Neural progenitor cell (in vitro differentiated cells): ENCODE measurements around the gene ITPR1. TPM values are rescaled to one million over a fixed set of nuclear protein-coding genes. Genes with fewer than 3 reads are reported as not detected.

Experiments used
- DNase-seq: peaks from one replicate; pipeline ENCODE4 v3.0.0-alpha.2; 2016; ENCODE audit warnings: low spot score
- H2AFZ ChIP-seq: fragments of 200-600 bp; sonication (generic); replicated peaks from 2 replicates; pipeline ENCODE4 v1.6.1; 2016; ENCODE audit warnings: antibody characterized with exemption
- H3F3A ChIP-seq: fragments of 200-600 bp; sonication (generic); 2 replicates; pipeline ENCODE4 v1.6.1; 2016; ENCODE audit warnings: antibody characterized with exemption, low read depth
- H3K27ac ChIP-seq: fragments of 200-600 bp; sonication (generic); 2 replicates; pipeline ENCODE4 v1.5.1; 2016; ENCODE audit warnings: mild to moderate bottlenecking
- H3K27me3 ChIP-seq: fragments of 200-600 bp; sonication (generic); 2 replicates; pipeline ENCODE4 v1.6.1; 2016; ENCODE audit warnings: mild to moderate bottlenecking, moderate library complexity
- H3K36me3 ChIP-seq: fragments of 200-600 bp; sonication (generic); 2 replicates; pipeline ENCODE4 v1.5.1; 2016
- H3K4me1 ChIP-seq: fragments of 200-600 bp; sonication (generic); 2 replicates; pipeline ENCODE4 v1.6.1; 2016; ENCODE audit warnings: mixed run types
- H3K4me2 ChIP-seq: fragments of 200-600 bp; sonication (generic); 2 replicates; pipeline ENCODE4 v1.6.1; 2016
- H3K4me3 ChIP-seq: fragments of 200-600 bp; sonication (generic); 2 replicates; pipeline ENCODE4 v1.5.1; 2016
- H3K79me2 ChIP-seq: fragments of 200-600 bp; sonication (generic); 2 replicates; pipeline ENCODE4 v1.6.1; 2016; ENCODE audit warnings: low read depth
- H3K9ac ChIP-seq: fragments of 200-600 bp; sonication (generic); 2 replicates; pipeline ENCODE4 v1.6.1; 2016
- H3K9me3 ChIP-seq: fragments of 200-600 bp; sonication (generic); 2 replicates; pipeline ENCODE4 v1.5.1; 2016; ENCODE audit warnings: low read depth
- H4K20me1 ChIP-seq: fragments of 200-600 bp; sonication (generic); 2 replicates; pipeline ENCODE4 v1.6.1; 2016; ENCODE audit warnings: low read depth
- H3K27ac Mint-ChIP-seq: 3 replicates; pipeline ENCODE4 v1.8.0; 2021; ENCODE audit warnings: mixed read lengths
- H3K27me3 Mint-ChIP-seq: 2 replicates; pipeline ENCODE4 v1.8.0; 2022; ENCODE audit warnings: low read depth, mild to moderate bottlenecking, inconsistent platforms, moderate library complexity, mixed read lengths; ENCODE audit not compliant: insufficient read depth
- H3K36me3 Mint-ChIP-seq: 3 replicates; pipeline ENCODE4 v1.8.0; 2021; ENCODE audit warnings: mixed read lengths
- H3K4me1 Mint-ChIP-seq: 3 replicates; pipeline ENCODE4 v1.8.0; 2021; ENCODE audit warnings: mixed read lengths
- H3K4me3 Mint-ChIP-seq: 3 replicates; pipeline ENCODE4 v1.8.0; 2021; ENCODE audit warnings: mild to moderate bottlenecking, moderate library complexity, mixed read lengths
- H3K9me3 Mint-ChIP-seq: 3 replicates; pipeline ENCODE4 v1.8.0; 2020; ENCODE audit warnings: mixed read lengths
- CTCF ChIP-seq: fragments of 200-600 bp; sonication (generic); IDR thresholded peaks from 2 replicates; pipeline ENCODE4 v1.5.1; 2017; ENCODE audit warnings: antibody characterized with exemption, mild to moderate bottlenecking
- EZH2 ChIP-seq: fragments of 200-600 bp; sonication (generic); IDR thresholded peaks from 2 replicates; pipeline ENCODE4 v1.6.1; 2017; ENCODE audit warnings: antibody characterized with exemption, mild to moderate bottlenecking, moderate library complexity
- EZH2phosphoT487 ChIP-seq: fragments of 200-600 bp; sonication (generic); IDR thresholded peaks from 2 replicates; pipeline ENCODE4 v1.6.1; 2017; ENCODE audit warnings: antibody characterized with exemption
- total RNA-seq: library from RNA; depleted of rRNA; stranded (reverse); fragments of >200 nt; gene quantifications from 2 replicates; pipeline ENCODE4 v1.2.3, GENCODE V29; 2015; ENCODE audit warnings: low replicate concordance

The ITPR1 gene
- total RNA-seq, 1 donor from 2014 or later: 5.0 TPM

GRCh38 chr3:4827767-4828166, 334.6 kb downstream of the ITPR1 start:
- H3K36me3 ChIP-seq: no peaks in the 10 kb centered on the region
- no peak overlapping the region for H3K4me3 ChIP-seq
- no peaks in the 10 kb centered on the region for H3K9me3 Mint-ChIP-seq
- TF ChIP-seq EZH2phosphoT487: no peak
- no peak for TF ChIP-seq CTCF
- no peak for TF ChIP-seq EZH2
- no peak for DNase-seq
- H3K4me1 Mint-ChIP-seq: peaks cover 36% of the 10 kb centered on the region
- H3K4me1 ChIP-seq: no peaks in the 10 kb centered on the region
- no peak overlapping the region for H3K4me3 Mint-ChIP-seq
- H2AFZ ChIP-seq: no peak overlapping the region
- H3K9ac ChIP-seq: no peak overlapping the region
- no peaks in the 10 kb centered on the region for H3K27me3 ChIP-seq
- H3K36me3 Mint-ChIP-seq: no peaks in the 10 kb centered on the region
- no peaks in the 10 kb centered on the region for H3F3A ChIP-seq
- H3K27ac Mint-ChIP-seq: no peak overlapping the region
- no peak overlapping the region for H3K4me2 ChIP-seq
- no peaks in the 10 kb centered on the region for H3K79me2 ChIP-seq
- no peaks in the 10 kb centered on the region for H4K20me1 ChIP-seq
- H3K27ac ChIP-seq: no peak overlapping the region
- H3K9me3 ChIP-seq: no peaks in the 10 kb centered on the region
- no peaks in the 10 kb centered on the region for H3K27me3 Mint-ChIP-seq

DNA sequence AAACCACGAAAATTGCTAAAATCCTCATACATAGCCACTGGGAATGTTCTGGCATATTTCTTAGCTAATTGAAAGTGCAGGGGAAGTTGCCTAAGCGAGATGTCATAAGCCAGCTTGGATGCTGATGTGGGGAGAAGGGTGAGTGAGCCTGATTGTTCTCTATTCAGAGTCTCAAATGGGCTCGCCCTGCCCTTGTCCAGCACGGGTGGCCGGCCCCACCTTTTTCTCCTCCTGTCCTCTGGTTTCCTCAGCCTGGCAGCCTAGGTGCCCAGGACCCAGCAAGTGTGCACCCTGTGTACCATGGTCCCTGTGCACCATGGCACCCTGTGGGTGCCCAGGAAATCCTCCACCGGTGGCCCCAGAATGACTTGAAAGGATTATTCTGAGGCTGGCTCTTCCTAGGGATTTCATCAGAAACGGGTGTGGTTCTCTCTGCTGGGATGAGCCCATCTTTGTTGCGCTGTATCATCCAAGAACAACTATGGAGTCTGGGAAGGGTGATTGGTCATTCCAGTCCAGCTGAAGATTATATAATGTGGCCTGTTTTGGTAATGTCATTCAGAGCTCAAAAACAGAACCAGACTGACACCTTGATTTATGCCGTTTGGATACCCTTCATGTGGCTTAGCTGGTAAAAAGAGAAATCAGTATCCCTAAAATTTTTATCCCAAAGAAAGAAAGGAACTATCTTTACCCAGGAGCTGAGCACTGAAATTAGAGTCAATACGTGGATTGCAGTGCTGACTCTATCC, 335.3 kb downstream of the ITPR1 start:
- DNase-seq: no peak
- H2AFZ ChIP-seq: no peak overlapping the region
- no peaks in the 10 kb centered on the region for H3K27me3 ChIP-seq
- Mint-ChIP-seq H3K27ac (no peak overlapping the region), H3K9me3 (no peaks in the 10 kb centered on the region), H3K36me3 (no peaks in the 10 kb centered on the region), H3K27me3 (peaks cover under 1% of the 10 kb centered on the region), H3K4me1 (peaks cover 36% of the 10 kb centered on the region), H3K4me3 (no peak overlapping the region)
- H3K9ac ChIP-seq: no peak overlapping the region
- H4K20me1 ChIP-seq: no peaks in the 10 kb centered on the region
- H3K36me3 ChIP-seq: no peaks in the 10 kb centered on the region
- H3K4me1 ChIP-seq: no peaks in the 10 kb centered on the region
- H3K4me2 ChIP-seq: no peak overlapping the region
- no peak for TF ChIP-seq EZH2
- no peak for TF ChIP-seq CTCF
- TF ChIP-seq EZH2phosphoT487: no peak
- H3K9me3 ChIP-seq: no peaks in the 10 kb centered on the region
- no peaks in the 10 kb centered on the region for H3K79me2 ChIP-seq
- no peak overlapping the region for H3K27ac ChIP-seq
- H3F3A ChIP-seq: no peaks in the 10 kb centered on the region
- H3K4me3 ChIP-seq: no peak overlapping the region

DNA sequence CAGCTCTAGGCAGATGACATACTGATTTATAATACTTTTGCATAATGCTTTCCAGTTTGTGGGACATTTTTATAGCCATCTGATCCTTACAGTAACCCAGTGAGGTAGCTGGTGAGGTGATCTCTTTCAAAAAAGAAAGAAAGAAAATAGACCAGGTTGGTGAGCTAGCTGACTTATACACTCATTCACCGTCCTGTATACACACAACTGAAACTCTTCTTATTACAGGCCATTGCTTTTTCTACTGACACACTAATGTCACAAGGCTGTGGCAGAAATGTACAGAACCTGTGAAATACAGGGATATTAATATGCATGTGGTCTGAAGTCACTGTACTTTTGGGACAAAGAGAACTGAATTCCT, 335.9 kb downstream of the ITPR1 start:
- Histone ChIP-seq H3K36me3 (no peaks in the 10 kb centered on the region), H3K9me3 (no peaks in the 10 kb centered on the region), H2AFZ (no peak overlapping the region), H3K9ac (no peak overlapping the region), H3F3A (no peaks in the 10 kb centered on the region), H3K27me3 (no peaks in the 10 kb centered on the region), H4K20me1 (no peaks in the 10 kb centered on the region), H3K4me1 (no peaks in the 10 kb centered on the region), H3K4me2 (no peak overlapping the region), H3K4me3 (no peak overlapping the region), H3K79me2 (no peaks in the 10 kb centered on the region), H3K27ac (no peak overlapping the region)
- peaks cover 4% of the 10 kb centered on the region for H3K27me3 Mint-ChIP-seq
- no peak overlapping the region for H3K4me3 Mint-ChIP-seq
- no peak overlapping the region for H3K27ac Mint-ChIP-seq
- no peak for DNase-seq
- H3K9me3 Mint-ChIP-seq: no peaks in the 10 kb centered on the region
- H3K36me3 Mint-ChIP-seq: no peaks in the 10 kb centered on the region
- peaks cover 34% of the 10 kb centered on the region for H3K4me1 Mint-ChIP-seq
- no peak for TF ChIP-seq EZH2phosphoT487
- TF ChIP-seq CTCF: no peak
- no peak for TF ChIP-seq EZH2
